Measurements from ENCODE around the gene PAX2.

Gene PAX2

GRCh38 chr10:100858747-100859483 lies 113.5 kb downstream of the PAX2 start:
- DNase-seq (ENCODE audit: low read depth in 1 of 2, low spot score in 1 of 2) = no peak
- in situ Hi-C loops (cut with HindIII; ENCODE audit: low pct_unique_long_range_greater_than_20kb, low sequenced_read_pairs) = no loop called here
- no peak for TF ChIP-seq JUND (IDR thresholded peaks at IDR 0.05; ENCODE audit: low read depth)

GRCh38 chr10:100859484-100859763 lies 114.0 kb downstream of the PAX2 start:
- TF ChIP-seq JUND (IDR thresholded peaks at IDR 0.05; ENCODE audit: low read depth) = no peak
- in situ Hi-C loops (cut with HindIII; ENCODE audit: low pct_unique_long_range_greater_than_20kb, low sequenced_read_pairs) = no loop called here
- DNase-seq (ENCODE audit: low read depth in 1 of 2, low spot score in 1 of 2) = no peak

GRCh38 chr10:100863433-100863832 lies 118.1 kb downstream of the PAX2 start:
- no peak for DNase-seq (ENCODE audit: low read depth in 1 of 2, low spot score in 1 of 2)
- in situ Hi-C loops (cut with HindIII; ENCODE audit: low pct_unique_long_range_greater_than_20kb, low sequenced_read_pairs) = no loop called here
- no peak for TF ChIP-seq JUND (IDR thresholded peaks at IDR 0.05; ENCODE audit: low read depth)

- TF ChIP-seq JUND (IDR thresholded peaks at IDR 0.05; ENCODE audit: low read depth) = no peak
- DNase-seq (ENCODE audit: low read depth in 1 of 2, low spot score in 1 of 2) = no peak
- in situ Hi-C loops (cut with HindIII; ENCODE audit: low pct_unique_long_range_greater_than_20kb, low sequenced_read_pairs) = no loop called here
Measured at GRCh38 chr10:100864036-100864885, 118.9 kb downstream of the PAX2 start.

GRCh38 chr10:100864978-100865377 lies 119.6 kb downstream of the PAX2 start:
- in situ Hi-C loops (cut with HindIII; ENCODE audit: low pct_unique_long_range_greater_than_20kb, low sequenced_read_pairs) = no loop called here
- DNase-seq (ENCODE audit: low read depth in 1 of 2, low spot score in 1 of 2) = no peak
- TF ChIP-seq JUND (IDR thresholded peaks at IDR 0.05; ENCODE audit: low read depth) = no peak

- no peak for TF ChIP-seq JUND (IDR thresholded peaks at IDR 0.05; ENCODE audit: low read depth)
- no peak for DNase-seq (ENCODE audit: low read depth in 1 of 2, low spot score in 1 of 2)
- in situ Hi-C loops (cut with HindIII; ENCODE audit: low pct_unique_long_range_greater_than_20kb, low sequenced_read_pairs) = no loop called here
Measured at GRCh38 chr10:100866010-100866409, 120.6 kb downstream of the PAX2 start.

GRCh38 chr10:100866575-100867098 lies 121.3 kb downstream of the PAX2 start:
- in situ Hi-C loops (cut with HindIII; ENCODE audit: low pct_unique_long_range_greater_than_20kb, low sequenced_read_pairs) = no loop called here
- TF ChIP-seq JUND (IDR thresholded peaks at IDR 0.05; ENCODE audit: low read depth) = no peak
- DNase-seq (ENCODE audit: low read depth in 1 of 2, low spot score in 1 of 2) = no peak

GRCh38 chr10:100867261-100867963 lies 122.0 kb downstream of the PAX2 start:
- in situ Hi-C loops (cut with HindIII; ENCODE audit: low pct_unique_long_range_greater_than_20kb, low sequenced_read_pairs) = no loop called here
- DNase-seq (ENCODE audit: low read depth in 1 of 2, low spot score in 1 of 2) = no peak
- no peak for TF ChIP-seq JUND (IDR thresholded peaks at IDR 0.05; ENCODE audit: low read depth)

GRCh38 chr10:100868382-100868781 lies 123.0 kb downstream of the PAX2 start:
- in situ Hi-C loops (cut with HindIII; ENCODE audit: low pct_unique_long_range_greater_than_20kb, low sequenced_read_pairs) = no loop called here
- TF ChIP-seq JUND (IDR thresholded peaks at IDR 0.05; ENCODE audit: low read depth) = no peak
- DNase-seq (ENCODE audit: low read depth in 1 of 2, low spot score in 1 of 2) = no peak

- TF ChIP-seq JUND (IDR thresholded peaks at IDR 0.05; ENCODE audit: low read depth) = no peak
- DNase-seq (ENCODE audit: low read depth in 1 of 2, low spot score in 1 of 2) = no peak
- in situ Hi-C loops (cut with HindIII; ENCODE audit: low pct_unique_long_range_greater_than_20kb, low sequenced_read_pairs) = no loop called here
Measured at GRCh38 chr10:100869399-100869798, 124.0 kb downstream of the PAX2 start.

- in situ Hi-C loops (cut with HindIII; ENCODE audit: low pct_unique_long_range_greater_than_20kb, low sequenced_read_pairs) = no loop called here
- DNase-seq (ENCODE audit: low read depth in 1 of 2, low spot score in 1 of 2) = peak; percentile 67
- TF ChIP-seq JUND (IDR thresholded peaks at IDR 0.05; ENCODE audit: low read depth) = no peak
Measured at GRCh38 chr10:100872034-100872791, 126.8 kb downstream of the PAX2 start.

- no peak for DNase-seq (ENCODE audit: low read depth in 1 of 2, low spot score in 1 of 2)
- no peak for TF ChIP-seq JUND (IDR thresholded peaks at IDR 0.05; ENCODE audit: low read depth)
- in situ Hi-C loops (cut with HindIII; ENCODE audit: low pct_unique_long_range_greater_than_20kb, low sequenced_read_pairs) = no loop called here
Measured at GRCh38 chr10:100873146-100873826, 127.9 kb downstream of the PAX2 start.
